GDM1 (cell line): ENCODE results near the gene NPFF.

Source experiments
- DNase-seq: peaks from one replicate; lab custom pipeline; 2025; lab: John Stamatoyannopoulos, UW

NPFF gene

GRCh38 chr12:53474819-53475218 lies 32.5 kb downstream of the NPFF start:
- DNase-seq: no peak

DNA sequence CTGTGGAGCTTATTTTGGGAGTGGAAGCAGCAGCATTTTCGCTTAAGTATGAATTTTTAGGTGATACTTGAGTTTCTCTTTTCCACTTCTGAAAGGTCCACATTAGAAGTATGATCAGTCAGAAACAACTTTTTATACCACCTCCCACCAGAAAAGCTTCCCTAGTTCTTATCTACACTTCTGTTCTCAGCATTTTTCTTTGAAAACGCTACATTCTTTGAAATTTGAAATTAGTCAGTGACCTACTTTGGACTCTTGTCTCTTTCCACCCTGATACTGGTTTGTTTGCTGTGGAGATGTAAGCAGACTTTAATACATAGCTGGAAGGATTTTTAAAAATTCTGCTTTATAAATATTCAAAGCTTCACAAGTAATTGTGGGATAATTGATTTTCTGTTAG lies 33.2 kb downstream of the NPFF start:
- DNase-seq: no peak

GRCh38 chr12:53472056-53472582 lies 35.2 kb downstream of the NPFF start:
- DNase-seq: no peak

- no peak for DNase-seq
These were observed 39.0 kb downstream of the NPFF start for GRCh38 chr12:53468282-53468681.

- no peak for DNase-seq
These were observed 39.4 kb downstream of the NPFF start for GRCh38 chr12:53467880-53468279.

DNA sequence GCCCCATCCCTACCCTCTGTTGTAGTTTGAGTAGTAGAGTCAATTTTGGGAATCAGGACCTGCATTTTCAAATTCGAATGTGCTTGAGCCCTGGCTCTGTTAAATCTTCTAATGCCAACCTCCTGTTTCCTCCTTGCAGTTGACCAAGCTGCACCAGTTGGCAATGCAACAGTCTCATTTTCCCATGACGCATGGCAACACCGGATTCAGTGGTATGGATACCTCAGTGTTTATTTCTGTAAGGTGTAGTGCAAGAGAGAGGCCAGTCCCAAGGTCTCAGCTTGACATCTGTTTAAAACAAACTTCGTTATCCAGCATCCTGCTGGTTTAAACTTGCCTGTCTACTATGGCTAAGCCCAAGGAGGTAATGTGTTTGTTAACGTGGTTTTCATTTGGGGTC lies 40.2 kb downstream of the NPFF start:
- no peak for DNase-seq

DNA sequence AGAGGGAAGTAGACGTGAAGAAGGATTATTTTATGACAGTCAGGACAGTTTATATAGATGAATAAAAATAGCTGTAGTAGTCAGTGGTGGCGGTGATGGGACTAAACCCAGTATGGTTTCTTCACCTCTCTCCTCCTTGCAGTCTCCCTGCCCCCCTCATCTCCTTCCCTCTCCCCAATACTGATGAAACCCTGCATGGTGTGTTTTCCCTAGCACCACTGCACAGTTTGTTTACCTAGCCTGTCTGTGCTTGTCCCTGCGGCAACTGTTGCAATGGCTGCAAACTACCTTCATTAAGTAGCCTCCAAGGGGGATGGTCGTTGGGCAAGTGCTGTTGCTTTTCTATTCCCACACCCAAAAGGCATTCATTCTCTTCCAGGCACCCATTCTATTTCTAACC lies 40.6 kb downstream of the NPFF start:
- DNase-seq: no peak

GRCh38 chr12:53465679-53466078 lies 41.6 kb downstream of the NPFF start:
- DNase-seq: no peak

DNA sequence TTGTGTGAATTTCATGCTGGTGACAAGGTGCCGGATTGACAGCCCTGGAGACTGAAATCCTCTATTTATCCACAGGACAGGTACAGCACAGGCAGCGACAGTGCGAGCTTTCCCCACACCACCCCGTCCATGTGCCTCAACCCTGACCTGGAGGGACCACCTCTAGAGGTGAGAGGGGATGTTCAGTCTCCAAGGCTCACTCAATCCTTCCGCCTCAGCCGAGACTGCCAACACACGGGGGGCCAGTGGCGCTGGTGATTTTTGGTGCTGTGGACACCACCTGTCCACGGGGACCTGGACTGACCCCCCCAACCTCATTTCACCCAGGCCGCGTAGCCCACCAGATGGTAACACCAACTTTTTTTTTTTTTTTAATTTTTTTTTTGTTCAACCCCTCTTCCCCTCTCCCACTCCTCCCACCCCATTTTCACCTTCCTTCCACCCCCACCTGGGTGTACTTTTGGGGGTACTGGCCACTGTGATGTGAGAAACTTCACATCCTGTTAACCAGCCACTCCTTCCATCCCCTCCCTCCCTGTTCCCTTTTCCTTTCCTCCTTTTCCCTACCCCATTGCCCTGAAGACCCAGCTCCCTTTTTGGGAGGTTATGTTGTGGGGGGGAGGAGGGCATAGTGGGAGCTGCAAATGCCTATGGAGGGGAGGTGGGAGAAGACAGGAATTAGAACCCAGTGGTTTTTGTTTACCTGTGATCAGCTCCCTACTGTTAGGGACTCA lies 42.4 kb downstream of the NPFF start:
- DNase-seq: no peak

- DNase-seq: no peak
These were observed 43.3 kb downstream of the NPFF start for GRCh38 chr12:53463802-53464560.

- no peak for DNase-seq
These were observed 44.3 kb downstream of the NPFF start for GRCh38 chr12:53462935-53463334.

- no peak for DNase-seq
These were observed 45.7 kb downstream of the NPFF start for GRCh38 chr12:53461591-53461990.

DNA sequence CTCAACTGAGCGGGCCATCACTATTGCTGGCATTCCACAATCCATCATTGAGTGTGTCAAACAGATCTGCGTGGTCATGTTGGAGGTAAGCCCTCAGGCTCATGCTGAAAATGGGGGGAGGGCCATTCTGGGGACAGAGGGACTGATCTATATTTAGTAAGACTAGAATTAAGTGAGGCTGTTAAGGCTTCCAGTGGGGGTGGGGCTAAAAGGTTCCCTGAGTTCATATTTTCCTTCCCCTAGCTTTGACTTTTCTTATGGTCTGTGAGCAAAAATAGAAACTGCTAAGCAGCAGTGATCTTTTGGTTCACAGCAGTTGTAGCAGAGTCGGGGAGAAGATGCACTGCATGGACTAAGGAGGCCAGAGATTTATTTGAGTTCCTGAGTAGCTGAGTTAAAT lies 46.2 kb downstream of the NPFF start:
- DNase-seq: no peak

- DNase-seq: no peak
These were observed 48.2 kb downstream of the NPFF start for GRCh38 chr12:53459097-53459496.
